Measurements from ENCODE around the gene DACH1.

Gene DACH1

DNA sequence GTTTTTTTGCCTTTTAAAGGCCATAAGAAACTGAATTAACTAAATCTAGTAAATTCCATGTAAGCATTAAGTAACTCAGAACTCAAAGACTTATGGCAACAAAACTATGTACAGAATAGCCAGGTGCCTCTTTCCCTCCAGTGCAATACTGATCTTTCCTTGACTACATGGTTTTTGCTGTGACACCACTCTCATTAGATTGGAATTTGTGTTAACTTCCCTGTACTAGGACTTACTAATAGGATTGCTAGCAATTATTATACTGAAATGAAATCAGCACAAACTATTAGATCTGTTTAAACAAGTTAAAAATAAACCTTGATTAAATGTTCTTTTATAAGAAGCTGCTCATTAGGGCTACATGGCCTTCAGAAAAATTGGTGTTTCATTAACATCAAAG lies 96.3 kb downstream of the DACH1 start:
- no peaks in the 10 kb centered on the region for H3K36me3 ChIP-seq (ENCODE audit: control insufficient read depth, insufficient read depth, low read length)
- H3K4me2 ChIP-seq (ENCODE audit: low read length): no peak overlapping the region
- H3K4ac ChIP-seq (ENCODE audit: low read depth, low read length): no peak overlapping the region
- no peak overlapping the region for H3K23ac ChIP-seq (ENCODE audit: low read length)
- no peak overlapping the region for H2BK5ac ChIP-seq (ENCODE audit: low read length)
- H3K18ac ChIP-seq (ENCODE audit: low read length): no peak overlapping the region
- H3K27me3 ChIP-seq (ENCODE audit: insufficient read depth, low read length, poor library complexity): no peaks in the 10 kb centered on the region
- H3K79me1 ChIP-seq (ENCODE audit: low read length): no peaks in the 10 kb centered on the region
- H2AK5ac ChIP-seq (ENCODE audit: low read length): no peak overlapping the region
- no peak overlapping the region for H3K9ac ChIP-seq (ENCODE audit: low read length)
- no peak overlapping the region for H3K56ac ChIP-seq (ENCODE audit: low read length)
- no peak overlapping the region for H3K27ac ChIP-seq (ENCODE audit: low read depth, low read length)
- H3K79me2 ChIP-seq (ENCODE audit: control insufficient read depth, insufficient read depth, low read length): no peaks in the 10 kb centered on the region
- H2BK15ac ChIP-seq (replicated peaks; ENCODE audit: low read depth): no peak overlapping the region
- H2BK120ac ChIP-seq (ENCODE audit: low read depth, low read length): no peak overlapping the region
- no peak for DNase-seq
- no peak overlapping the region for H3K4me3 ChIP-seq (ENCODE audit: low read length)
- no peak overlapping the region for H4K8ac ChIP-seq (ENCODE audit: low read depth, low read length)
- H4K5ac ChIP-seq (ENCODE audit: low read length): no peak overlapping the region
- no peaks in the 10 kb centered on the region for H3K4me1 ChIP-seq (ENCODE audit: control insufficient read depth, low read depth, low read length)

DNA sequence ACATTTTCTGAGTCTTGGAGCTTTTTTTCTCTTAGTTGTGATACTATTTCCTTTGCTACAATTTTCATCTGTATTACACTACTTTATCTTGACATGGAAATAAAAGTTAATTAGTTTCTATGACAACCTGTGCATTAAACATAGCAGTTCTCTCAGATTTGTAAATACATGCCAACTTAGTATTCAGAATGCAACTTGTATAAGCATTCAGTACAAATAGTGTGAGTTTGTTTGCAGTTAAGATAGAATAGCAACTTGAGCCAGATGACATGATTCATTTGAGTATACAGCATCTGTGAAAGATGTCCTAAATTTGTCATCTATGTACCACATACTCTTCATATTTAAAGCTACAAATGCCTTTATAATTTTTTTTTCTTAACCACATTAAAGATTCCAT lies 98.1 kb downstream of the DACH1 start:
- H4K8ac ChIP-seq (ENCODE audit: low read depth, low read length): no peak overlapping the region
- H3K4me3 ChIP-seq (ENCODE audit: low read length): no peak overlapping the region
- no peak overlapping the region for H3K23ac ChIP-seq (ENCODE audit: low read length)
- no peak overlapping the region for H2AK5ac ChIP-seq (ENCODE audit: low read length)
- no peaks in the 10 kb centered on the region for H3K79me1 ChIP-seq (ENCODE audit: low read length)
- no peak overlapping the region for H2BK5ac ChIP-seq (ENCODE audit: low read length)
- no peaks in the 10 kb centered on the region for H3K4me1 ChIP-seq (ENCODE audit: control insufficient read depth, low read depth, low read length)
- H3K79me2 ChIP-seq (ENCODE audit: control insufficient read depth, insufficient read depth, low read length): no peaks in the 10 kb centered on the region
- no peak overlapping the region for H3K9ac ChIP-seq (ENCODE audit: low read length)
- no peak for DNase-seq
- no peaks in the 10 kb centered on the region for H3K36me3 ChIP-seq (ENCODE audit: control insufficient read depth, insufficient read depth, low read length)
- no peak overlapping the region for H3K4ac ChIP-seq (ENCODE audit: low read depth, low read length)
- H3K27ac ChIP-seq (ENCODE audit: low read depth, low read length): no peak overlapping the region
- H3K4me2 ChIP-seq (ENCODE audit: low read length): no peak overlapping the region
- H4K5ac ChIP-seq (ENCODE audit: low read length): no peak overlapping the region
- no peak overlapping the region for H2BK120ac ChIP-seq (ENCODE audit: low read depth, low read length)
- no peak overlapping the region for H3K56ac ChIP-seq (ENCODE audit: low read length)
- no peaks in the 10 kb centered on the region for H3K27me3 ChIP-seq (ENCODE audit: insufficient read depth, low read length, poor library complexity)
- no peak overlapping the region for H3K18ac ChIP-seq (ENCODE audit: low read length)
- no peak overlapping the region for H2BK15ac ChIP-seq (replicated peaks; ENCODE audit: low read depth)

DNA sequence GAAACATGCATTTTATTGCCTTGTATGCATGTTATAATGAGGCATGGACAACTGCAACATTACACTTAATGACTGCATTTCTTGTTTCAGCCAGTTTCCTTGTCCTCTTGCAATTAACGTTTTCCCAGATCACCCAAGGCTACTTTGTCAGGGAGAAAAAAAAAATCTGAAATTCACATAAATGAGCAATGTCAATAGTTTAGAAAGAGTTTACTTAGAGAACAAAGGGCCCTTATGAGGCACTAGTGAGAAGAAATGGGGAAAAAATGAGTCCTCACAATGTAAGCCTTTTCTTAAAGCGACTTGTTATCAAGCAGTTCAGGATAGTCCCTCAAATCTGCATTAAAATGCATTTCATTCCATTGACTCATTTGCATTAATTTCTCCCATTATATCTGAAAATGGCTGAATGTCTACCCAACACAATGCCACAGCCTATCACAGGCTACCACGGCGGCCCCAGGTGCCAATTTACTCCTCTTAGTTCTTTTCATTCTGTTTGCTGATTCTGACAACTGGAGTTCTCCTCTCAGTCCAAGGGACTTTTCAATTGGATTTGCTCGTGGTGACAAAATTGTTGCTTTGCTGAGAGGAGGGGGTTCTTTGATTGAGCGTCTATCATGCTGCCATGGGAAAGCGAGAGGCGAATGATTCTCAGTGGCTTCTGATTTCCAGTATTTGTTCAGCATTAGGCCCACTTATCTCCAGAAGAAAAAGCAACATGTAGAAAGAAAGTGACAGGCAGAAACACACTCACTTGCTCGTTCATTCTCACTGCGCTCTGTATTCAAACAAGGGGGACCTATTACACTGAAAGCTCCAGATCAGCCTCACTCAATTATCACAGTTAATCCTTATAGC lies 107.1 kb downstream of the DACH1 start:
- H2BK120ac ChIP-seq (ENCODE audit: low read depth, low read length): no peak overlapping the region
- DNase-seq: peak; percentile 27
- H3K27ac ChIP-seq (ENCODE audit: low read depth, low read length): no peak overlapping the region
- no peak overlapping the region for H3K4ac ChIP-seq (ENCODE audit: low read depth, low read length)
- H2AK5ac ChIP-seq (ENCODE audit: low read length): no peak overlapping the region
- peak overlapping the region; percentile 0 for H3K56ac ChIP-seq (ENCODE audit: low read length)
- no peaks in the 10 kb centered on the region for H3K27me3 ChIP-seq (ENCODE audit: insufficient read depth, low read length, poor library complexity)
- H3K4me2 ChIP-seq (ENCODE audit: low read length): no peak overlapping the region
- H4K8ac ChIP-seq (ENCODE audit: low read depth, low read length): no peak overlapping the region
- peak overlapping the region; percentile 1 for H3K18ac ChIP-seq (ENCODE audit: low read length)
- H3K36me3 ChIP-seq (ENCODE audit: control insufficient read depth, insufficient read depth, low read length): no peaks in the 10 kb centered on the region
- no CpG with 5 or more reads among the region's 10 CpGs for WGBS (ENCODE audit: extremely low coverage, insufficient coverage, low lambda C conversion rate)
- no peak overlapping the region for H3K9ac ChIP-seq (ENCODE audit: low read length)
- H3K4me3 ChIP-seq (ENCODE audit: low read length): no peak overlapping the region
- H3K79me2 ChIP-seq (ENCODE audit: control insufficient read depth, insufficient read depth, low read length): no peaks in the 10 kb centered on the region
- H4K5ac ChIP-seq (ENCODE audit: low read length): no peak overlapping the region
- no peak overlapping the region for H2BK15ac ChIP-seq (replicated peaks; ENCODE audit: low read depth)
- no peak overlapping the region for H2BK5ac ChIP-seq (ENCODE audit: low read length)
- no peaks in the 10 kb centered on the region for H3K79me1 ChIP-seq (ENCODE audit: low read length)
- H3K23ac ChIP-seq (ENCODE audit: low read length): no peak overlapping the region
- no peaks in the 10 kb centered on the region for H3K4me1 ChIP-seq (ENCODE audit: control insufficient read depth, low read depth, low read length)

DNA sequence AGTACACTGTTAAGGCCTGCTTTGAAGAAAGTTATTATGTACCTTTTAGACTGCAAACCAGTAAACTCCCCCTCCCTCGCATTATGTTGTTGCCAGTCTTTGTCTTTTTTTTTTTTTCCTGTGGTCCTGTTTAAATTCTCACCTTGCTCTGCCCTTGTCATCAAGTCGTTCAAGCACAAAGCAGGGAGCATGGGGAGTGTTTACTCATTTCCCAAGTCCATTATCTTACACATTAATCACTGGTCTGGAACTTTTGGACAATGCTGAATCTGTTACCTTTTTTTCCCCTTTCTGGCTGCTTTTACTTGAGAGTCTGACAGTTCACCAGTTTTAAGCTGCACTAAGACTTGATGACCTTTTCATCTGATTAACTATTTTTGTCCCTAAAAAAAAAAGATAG lies 108.2 kb downstream of the DACH1 start:
- H3K4me3 ChIP-seq (ENCODE audit: low read length): no peak overlapping the region
- H4K8ac ChIP-seq (ENCODE audit: low read depth, low read length): no peak overlapping the region
- H3K23ac ChIP-seq (ENCODE audit: low read length): no peak overlapping the region
- no peaks in the 10 kb centered on the region for H3K27me3 ChIP-seq (ENCODE audit: insufficient read depth, low read length, poor library complexity)
- H3K18ac ChIP-seq (ENCODE audit: low read length): no peak overlapping the region
- no peak overlapping the region for H3K4ac ChIP-seq (ENCODE audit: low read depth, low read length)
- no peak overlapping the region for H3K56ac ChIP-seq (ENCODE audit: low read length)
- no peaks in the 10 kb centered on the region for H3K79me2 ChIP-seq (ENCODE audit: control insufficient read depth, insufficient read depth, low read length)
- no peak overlapping the region for H2AK5ac ChIP-seq (ENCODE audit: low read length)
- no peak overlapping the region for H4K5ac ChIP-seq (ENCODE audit: low read length)
- no peaks in the 10 kb centered on the region for H3K4me1 ChIP-seq (ENCODE audit: control insufficient read depth, low read depth, low read length)
- no peaks in the 10 kb centered on the region for H3K36me3 ChIP-seq (ENCODE audit: control insufficient read depth, insufficient read depth, low read length)
- WGBS (ENCODE audit: extremely low coverage, insufficient coverage, low lambda C conversion rate): no CpG with 5 or more reads among the region's 2 CpGs
- H2BK15ac ChIP-seq (replicated peaks; ENCODE audit: low read depth): no peak overlapping the region
- no peaks in the 10 kb centered on the region for H3K79me1 ChIP-seq (ENCODE audit: low read length)
- no peak overlapping the region for H2BK120ac ChIP-seq (ENCODE audit: low read depth, low read length)
- peak; percentile 13 for DNase-seq
- H3K4me2 ChIP-seq (ENCODE audit: low read length): no peak overlapping the region
- H3K27ac ChIP-seq (ENCODE audit: low read depth, low read length): no peak overlapping the region
- no peak overlapping the region for H3K9ac ChIP-seq (ENCODE audit: low read length)
- no peak overlapping the region for H2BK5ac ChIP-seq (ENCODE audit: low read length)

DNA sequence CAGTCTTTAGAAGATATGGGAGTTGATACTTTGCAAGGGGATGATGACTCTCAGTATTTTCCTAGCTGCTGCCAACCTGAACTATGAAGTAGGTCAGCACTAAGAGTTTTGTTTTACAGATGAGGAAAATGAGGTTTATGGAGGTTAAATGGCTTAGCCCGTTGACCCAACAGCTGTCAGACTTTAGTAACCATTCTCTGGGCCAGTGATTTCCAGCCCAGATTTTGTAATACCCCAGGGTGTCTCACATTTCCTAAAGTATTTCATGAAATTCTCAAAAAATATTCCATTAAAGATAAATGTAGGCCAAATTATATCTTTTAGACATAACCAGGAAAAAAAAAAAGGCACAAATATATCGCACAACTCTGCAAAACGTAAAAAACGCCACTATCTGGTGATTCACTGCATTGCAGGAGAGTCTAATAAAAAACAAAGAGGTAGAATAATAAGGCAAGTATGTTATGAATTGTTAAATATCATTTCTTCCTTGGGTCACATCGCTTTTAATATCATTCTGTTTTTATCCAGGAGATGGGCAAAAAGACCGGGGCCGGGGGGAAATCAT lies 112.5 kb downstream of the DACH1 start:
- Histone ChIP-seq H3K79me1 (ENCODE audit: low read length) (no peaks in the 10 kb centered on the region), H3K4me2 (ENCODE audit: low read length) (no peak overlapping the region), H2BK5ac (ENCODE audit: low read length) (no peak overlapping the region), H2AK5ac (ENCODE audit: low read length) (no peak overlapping the region), H3K9ac (ENCODE audit: low read length) (no peak overlapping the region), H3K4me1 (ENCODE audit: control insufficient read depth, low read depth, low read length) (no peaks in the 10 kb centered on the region), H3K36me3 (ENCODE audit: control insufficient read depth, insufficient read depth, low read length) (no peaks in the 10 kb centered on the region), H3K56ac (ENCODE audit: low read length) (no peak overlapping the region), H3K27me3 (ENCODE audit: insufficient read depth, low read length, poor library complexity) (no peaks in the 10 kb centered on the region), H4K5ac (ENCODE audit: low read length) (no peak overlapping the region), H3K4ac (ENCODE audit: low read depth, low read length) (no peak overlapping the region), H3K18ac (ENCODE audit: low read length) (no peak overlapping the region), H3K23ac (ENCODE audit: low read length) (no peak overlapping the region), H3K79me2 (ENCODE audit: control insufficient read depth, insufficient read depth, low read length) (no peaks in the 10 kb centered on the region), H2BK15ac (replicated peaks; ENCODE audit: low read depth) (no peak overlapping the region), H4K8ac (ENCODE audit: low read depth, low read length) (no peak overlapping the region), H3K27ac (ENCODE audit: low read depth, low read length) (no peak overlapping the region), H2BK120ac (ENCODE audit: low read depth, low read length) (no peak overlapping the region), H3K4me3 (ENCODE audit: low read length) (no peak overlapping the region)
- WGBS (ENCODE audit: extremely low coverage, insufficient coverage, low lambda C conversion rate): no CpG with 5 or more reads among the region's 7 CpGs
- DNase-seq: no peak
